Choroid plexus epithelial cell (primary cell): ENCODE data around the gene KLHL13.

Experiments used
- DNase-seq: peaks from one replicate; pipeline ENCODE4 v3.0.0-alpha.2; 2010; ENCODE audit warnings: low read depth
- H3K4me3 ChIP-seq: 2 replicates; pipeline ENCODE4 v1.5.1; 2011; ENCODE audit warnings: low read depth, mild to moderate bottlenecking, control low read depth, low read length, moderate library complexity
- CTCF ChIP-seq: conservative IDR thresholded peaks from 2 replicates; pipeline ENCODE4 v1.5.1; 2011; ENCODE audit warnings: low read depth, mild to moderate bottlenecking, control low read depth, inconsistent platforms, low read length, moderate library complexity

The KLHL13 gene

GRCh38 chrX:117895418-117895817 lies 221.2 kb downstream of the KLHL13 start:
- TF ChIP-seq CTCF = no peak
- DNase-seq = no peak
- H3K4me3 ChIP-seq = no peak overlapping the region

- DNase-seq = no peak
- TF ChIP-seq CTCF = no peak
- no peak overlapping the region for H3K4me3 ChIP-seq
Measured at GRCh38 chrX:117892469-117892868, 224.1 kb downstream of the KLHL13 start.

DNA sequence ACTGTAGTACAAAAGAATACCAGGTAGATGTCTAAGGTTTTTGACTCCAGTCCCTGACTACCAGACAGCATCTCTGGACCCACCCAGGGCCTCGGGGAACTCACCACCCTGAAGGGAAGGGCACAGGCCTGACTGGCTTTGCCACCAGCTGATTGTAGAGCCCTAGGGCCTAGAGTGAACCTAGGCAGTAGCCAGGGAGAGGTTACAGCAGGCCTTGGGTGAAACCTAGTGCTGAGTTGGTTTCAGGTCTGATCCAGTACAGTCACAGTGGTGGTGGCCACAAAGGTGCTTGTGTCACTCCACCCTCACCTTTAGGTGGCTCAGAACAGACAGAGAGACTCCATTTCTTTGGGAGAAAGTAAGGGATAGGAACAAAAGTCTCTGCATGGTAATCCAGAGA lies 244.8 kb downstream of the KLHL13 start:
- TF ChIP-seq CTCF = no peak
- DNase-seq = no peak
- H3K4me3 ChIP-seq = no peak overlapping the region

GRCh38 chrX:117860517-117860916 lies 256.1 kb downstream of the KLHL13 start:
- no peak for DNase-seq
- H3K4me3 ChIP-seq = no peak overlapping the region
- no peak for TF ChIP-seq CTCF

- no peak for DNase-seq
- TF ChIP-seq CTCF = no peak
- H3K4me3 ChIP-seq = no peak overlapping the region
Measured at GRCh38 chrX:117854806-117855205, 261.8 kb downstream of the KLHL13 start.

DNA sequence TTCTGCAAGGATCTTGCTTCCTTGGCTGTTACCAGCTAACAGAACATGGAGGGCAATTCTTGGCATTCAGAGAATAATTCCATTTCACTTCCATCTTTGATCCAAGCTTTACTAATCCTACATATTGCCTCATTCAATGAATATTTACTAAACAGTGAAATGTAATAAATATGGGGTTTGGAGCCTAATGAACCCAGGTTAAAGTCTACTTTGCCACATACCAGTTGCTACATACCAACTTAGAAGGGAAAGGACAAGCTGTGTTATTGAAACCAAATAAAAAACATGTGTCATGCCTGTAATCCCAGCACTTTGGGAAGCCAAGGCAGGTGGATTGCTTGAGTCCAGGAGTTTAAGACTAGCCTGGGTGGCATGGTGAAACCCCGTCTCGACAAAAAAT lies 265.6 kb downstream of the KLHL13 start:
- DNase-seq = no peak
- no peak overlapping the region for H3K4me3 ChIP-seq
- no peak for TF ChIP-seq CTCF
